Duodenal mucosa (tissue), 2 donors: ENCODE measurements around the gene NID2.

Experiments
- H3K27ac ChIP-seq: one replicate; pipeline ENCODE4 v1.7.0; 2013; ENCODE audit warnings: low read depth, low read length
- H3K27me3 ChIP-seq, 2 donors: one replicate each; pipeline ENCODE4 v1.7.0; 2013; ENCODE audit warnings: low read length in 2 of 2, control low read depth in 1 of 2; ENCODE audit not compliant: insufficient read depth in 2 of 2, control insufficient read depth in 1 of 2
- H3K36me3 ChIP-seq, 2 donors: one replicate each; pipeline ENCODE4 v1.7.0; 2013; ENCODE audit warnings: low read length in 2 of 2, control low read depth in 1 of 2; ENCODE audit not compliant: insufficient read depth in 2 of 2, control insufficient read depth in 1 of 2
- H3K4me1 ChIP-seq, 2 donors: one replicate each; pipeline ENCODE4 v1.7.0; 2013; ENCODE audit warnings: low read length in 2 of 2, control low read depth in 1 of 2; ENCODE audit not compliant: insufficient read depth in 2 of 2, control insufficient read depth in 1 of 2
- H3K4me3 ChIP-seq, 2 donors: one replicate each; pipeline ENCODE4 v1.7.0; 2013; ENCODE audit warnings: low read length in 2 of 2, low read depth in 1 of 2
- H3K9ac ChIP-seq, 2 donors: one replicate each; pipeline ENCODE4 v1.7.0; 2013; ENCODE audit warnings: low read length in 2 of 2, low read depth in 1 of 2
- H3K9me3 ChIP-seq, 2 donors: one replicate each; pipeline ENCODE4 v1.7.0; 2013; ENCODE audit warnings: low read length in 2 of 2, control low read depth in 1 of 2; ENCODE audit not compliant: control insufficient read depth in 1 of 2

NID2 gene

GRCh38 chr14:52068615-52069306 lies at the start of gene NID2:
Gene NID2, minus strand, starts transcription at chr14:52069059. Its CDS starts 65 bp downstream, at chr14:52068994.
- H3K36me3 ChIP-seq, result no peaks in the 10 kb centered on the region
- H3K4me3 ChIP-seq, result peak within 1 kb of the TSS; percentile 65 to 71
- H3K9ac ChIP-seq, result peak within 1 kb of the TSS; percentile 19 to 26
- no peaks in the 10 kb centered on the region for H3K9me3 ChIP-seq
- H3K27ac ChIP-seq, result peak within 1 kb of the TSS; percentile 36
- peaks cover 42% of the 10 kb centered on the region in 2 donors for H3K27me3 ChIP-seq
- peaks cover 7 to 13% of the 10 kb centered on the region in 2 donors for H3K4me1 ChIP-seq

GRCh38 chr14:52117111-52117832 lies 48.4 kb upstream of the NID2 start:
- no peaks in the 10 kb centered on the region for H3K27me3 ChIP-seq
- no peak overlapping the region for H3K4me3 ChIP-seq
- H3K9me3 ChIP-seq, result no peaks in the 10 kb centered on the region
- no peaks in the 10 kb centered on the region for H3K36me3 ChIP-seq
- no peak overlapping the region for H3K27ac ChIP-seq
- no peak overlapping the region for H3K9ac ChIP-seq
- no peaks in the 10 kb centered on the region for H3K4me1 ChIP-seq

DNA sequence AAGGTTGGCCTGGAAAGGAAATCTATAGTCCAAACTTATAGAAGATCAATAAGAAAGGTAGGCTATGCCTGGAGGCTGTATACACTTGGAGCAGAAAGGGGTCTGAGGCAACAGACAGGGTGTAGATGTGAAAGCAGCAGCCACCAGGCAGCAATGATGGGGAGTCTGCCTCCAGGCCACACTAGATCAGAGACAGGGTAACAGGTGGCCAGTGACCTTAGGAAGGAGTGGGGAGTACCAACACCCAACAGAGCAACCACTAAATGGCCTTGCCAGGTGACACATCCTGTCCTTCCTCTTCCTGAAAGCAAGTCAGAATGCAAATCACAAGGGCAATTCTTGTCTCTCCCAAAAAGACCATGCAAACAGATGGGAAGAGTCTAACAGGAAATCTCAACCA lies 46.4 kb upstream of the NID2 start:
- Histone ChIP-seq H3K4me1 (no peaks in the 10 kb centered on the region), H3K27me3 (no peaks in the 10 kb centered on the region), H3K27ac (no peak overlapping the region)

DNA sequence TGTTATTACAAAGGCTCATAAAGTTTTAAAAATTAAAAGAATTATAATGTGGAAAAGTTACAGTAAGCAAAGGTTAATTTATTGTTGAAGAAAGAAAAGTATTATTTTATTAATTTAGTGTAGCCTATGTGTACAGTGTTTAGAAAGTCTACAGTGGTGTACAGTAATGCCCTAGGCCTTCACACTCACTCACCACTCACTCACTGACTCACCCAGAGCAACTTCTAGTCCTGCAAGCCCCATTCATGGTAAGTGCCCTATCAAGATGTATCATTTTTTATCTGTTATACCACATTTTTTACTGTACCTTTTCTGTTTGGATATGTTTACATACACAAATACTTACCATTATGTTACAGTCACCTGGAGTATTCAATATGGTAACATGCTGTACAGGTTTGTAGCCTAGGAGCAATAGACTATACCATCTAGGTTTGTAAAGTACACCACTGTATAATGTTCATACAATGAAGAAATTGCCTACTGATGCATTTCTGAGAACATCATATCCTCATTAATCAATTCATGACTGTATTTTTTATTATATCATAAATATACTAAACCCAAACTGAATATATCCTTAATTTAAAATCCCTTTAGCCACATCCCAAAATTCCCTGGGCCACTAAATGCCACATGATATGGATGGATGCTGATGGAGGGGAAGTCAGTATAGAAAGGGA lies 43.6 kb upstream of the NID2 start:
- H3K9me3 ChIP-seq, result no peaks in the 10 kb centered on the region
- H3K27me3 ChIP-seq, result no peaks in the 10 kb centered on the region
- H3K36me3 ChIP-seq, result no peaks in the 10 kb centered on the region
- H3K9ac ChIP-seq, result no peak overlapping the region
- no peaks in the 10 kb centered on the region for H3K4me1 ChIP-seq
- H3K27ac ChIP-seq, result no peak overlapping the region
- no peak overlapping the region for H3K4me3 ChIP-seq

More for the DNA sequence above, 46.4 kb upstream of the NID2 start:
- Histone ChIP-seq H3K9ac (no peak overlapping the region), H3K36me3 (no peaks in the 10 kb centered on the region), H3K4me3 (no peak overlapping the region), H3K9me3 (no peaks in the 10 kb centered on the region)

DNA sequence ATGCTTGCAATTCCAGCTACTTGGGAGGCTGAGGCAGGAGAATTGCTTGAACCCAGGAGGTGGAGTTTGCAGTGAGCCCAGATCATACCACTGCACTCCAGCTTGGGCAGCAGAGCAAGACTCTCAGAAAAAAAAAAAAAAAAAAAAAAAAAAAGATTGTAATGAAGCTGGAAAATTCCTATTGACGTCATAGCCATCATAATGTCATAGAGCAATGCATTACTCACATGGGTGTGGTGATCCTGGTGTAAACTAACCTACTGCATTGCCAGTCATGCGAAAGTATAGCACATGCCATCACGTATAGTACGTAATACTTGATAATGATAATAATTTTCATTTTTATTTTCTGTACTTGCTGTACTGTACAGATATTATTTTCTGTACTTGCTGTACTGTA lies 42.7 kb upstream of the NID2 start:
- Histone ChIP-seq H3K27me3 (no peaks in the 10 kb centered on the region), H3K9ac (no peak overlapping the region), H3K9me3 (no peaks in the 10 kb centered on the region), H3K36me3 (no peaks in the 10 kb centered on the region), H3K4me1 (no peaks in the 10 kb centered on the region), H3K4me3 (no peak overlapping the region), H3K27ac (no peak overlapping the region)

GRCh38 chr14:52110441-52111086 lies 41.7 kb upstream of the NID2 start:
- Histone ChIP-seq H3K4me3 (no peak overlapping the region), H3K27ac (no peak overlapping the region), H3K36me3 (no peaks in the 10 kb centered on the region), H3K4me1 (no peaks in the 10 kb centered on the region), H3K9ac (no peak overlapping the region), H3K9me3 (no peaks in the 10 kb centered on the region), H3K27me3 (no peaks in the 10 kb centered on the region)

GRCh38 chr14:52108823-52109222 lies 40.0 kb upstream of the NID2 start:
- no peaks in the 10 kb centered on the region for H3K9me3 ChIP-seq

DNA sequence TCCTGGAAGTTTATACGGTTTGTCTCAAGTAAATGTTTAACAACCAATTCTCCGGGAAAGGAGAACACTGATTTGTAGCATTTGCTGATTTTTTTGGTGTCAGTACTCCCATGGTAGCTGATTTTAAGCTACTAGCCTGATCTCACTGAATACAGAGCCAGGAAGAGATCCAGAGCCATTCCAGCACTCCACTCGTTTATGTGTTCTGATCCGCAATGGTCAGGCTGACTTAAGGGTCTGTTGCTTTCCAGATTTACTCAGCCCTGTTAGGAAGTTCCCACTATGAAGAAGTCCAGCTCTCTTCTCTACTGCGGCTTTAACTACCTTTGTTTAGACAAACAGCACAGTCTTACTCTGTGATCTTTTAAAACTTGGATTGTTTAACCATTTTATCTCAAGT lies 38.0 kb upstream of the NID2 start:
- no peak overlapping the region for H3K27ac ChIP-seq
- no peaks in the 10 kb centered on the region for H3K9me3 ChIP-seq

More at GRCh38 chr14:52108823-52109222, 40.0 kb upstream of the NID2 start:
- Histone ChIP-seq H3K27me3 (no peaks in the 10 kb centered on the region), H3K27ac (no peak overlapping the region), H3K9ac (no peak overlapping the region), H3K4me1 (no peaks in the 10 kb centered on the region), H3K4me3 (no peak overlapping the region), H3K36me3 (no peaks in the 10 kb centered on the region)

GRCh38 chr14:52103416-52103815 lies 34.6 kb upstream of the NID2 start:
- Histone ChIP-seq H3K4me1 (no peaks in the 10 kb centered on the region), H3K9me3 (no peaks in the 10 kb centered on the region), H3K27ac (no peak overlapping the region), H3K4me3 (no peak overlapping the region), H3K27me3 (no peaks in the 10 kb centered on the region), H3K9ac (no peak overlapping the region), H3K36me3 (no peaks in the 10 kb centered on the region)

More for the DNA sequence above, 38.0 kb upstream of the NID2 start:
- Histone ChIP-seq H3K4me1 (no peaks in the 10 kb centered on the region), H3K27me3 (no peaks in the 10 kb centered on the region), H3K9ac (no peak overlapping the region), H3K36me3 (no peaks in the 10 kb centered on the region), H3K4me3 (no peak overlapping the region)

GRCh38 chr14:52095794-52096193 lies 26.9 kb upstream of the NID2 start:
- Histone ChIP-seq H3K27me3 (no peaks in the 10 kb centered on the region), H3K4me3 (no peak overlapping the region), H3K36me3 (no peaks in the 10 kb centered on the region), H3K9ac (no peak overlapping the region), H3K9me3 (no peaks in the 10 kb centered on the region), H3K4me1 (no peaks in the 10 kb centered on the region), H3K27ac (no peak overlapping the region)
